CD4-positive, alpha-beta T cell (primary cell): ENCODE results near the gene CDH16. TPM values are rescaled to one million over a fixed set of nuclear protein-coding genes. Genes with fewer than 3 reads are reported as not detected.

Source experiments
- ATAC-seq: fragments of 200-7000 bp; cut with Tn5 transposase; one replicate; pipeline ENCODE4 v1.10.0; 2022; ENCODE audit warnings: mild to moderate bottlenecking; ENCODE audit not compliant: poor library complexity
- CTCF ChIA-PET: fragments of 350-600 bp; sonication (Branson Sonifier 250); formaldehyde crosslinking; loops from one replicate; lab custom pipeline; 2021; ENCODE audit warnings: antibody characterized with exemption, inconsistent platforms; lab: Charles Lee
- POLR2A ChIA-PET: fragments of 350-600 bp; sonication (Branson Sonifier 250); formaldehyde crosslinking; loops from one replicate; lab custom pipeline; 2021; ENCODE audit warnings: antibody characterized with exemption, inconsistent platforms; lab: Charles Lee
- DNase-seq, 14 experiments: peaks; one replicate each; pipeline ENCODE4 v3.0.0-alpha.2; 2013 to 2020; ENCODE audit warnings: mixed read lengths in 2 of 14
- H3K27ac ChIP-seq, 2 donors: one replicate each; pipeline versions ENCODE4 v1.5.1 to v1.7.0; 2013; ENCODE audit warnings: low read length in 2 of 2, low read depth in 1 of 2, mild to moderate bottlenecking in 1 of 2
- H3K27me3 ChIP-seq, 2 experiments: 1 replicate in 1 of 2; 2 replicates in 1 of 2; pipeline versions ENCODE4 v1.6.1 to v1.7.0; 2013; ENCODE audit warnings: low read length in 2 of 2, control low read depth in 1 of 2, mild to moderate bottlenecking in 1 of 2, moderate library complexity in 1 of 2; ENCODE audit not compliant: insufficient read depth in 2 of 2, control insufficient read depth in 1 of 2
- H3K36me3 ChIP-seq: one replicate; pipeline ENCODE4 v1.6.1; 2013; ENCODE audit warnings: low read length, control low read depth; ENCODE audit not compliant: insufficient read depth
- H3K4me1 ChIP-seq: one replicate; pipeline ENCODE4 v1.6.1; 2013; ENCODE audit warnings: low read length, control low read depth; ENCODE audit not compliant: insufficient read depth
- H3K4me3 ChIP-seq: one replicate; pipeline ENCODE4 v1.5.1; 2013; ENCODE audit warnings: mild to moderate bottlenecking, low read length, moderate library complexity
- H3K9me3 ChIP-seq, 2 experiments: 1 replicate in 1 of 2; 2 replicates in 1 of 2; pipeline versions ENCODE4 v1.6.1 to v1.7.0; 2013; ENCODE audit warnings: low read length in 2 of 2, mild to moderate bottlenecking in 2 of 2, control low read depth in 1 of 2, moderate library complexity in 1 of 2; ENCODE audit not compliant: control insufficient read depth in 1 of 2, insufficient read depth in 1 of 2
- H3K27ac Mint-ChIP-seq: one replicate; pipeline ENCODE4 v1.8.0; 2020; ENCODE audit warnings: mixed read lengths
- H3K27me3 Mint-ChIP-seq: one replicate; pipeline ENCODE4 v1.8.0; 2021; ENCODE audit warnings: mixed read lengths
- H3K36me3 Mint-ChIP-seq: one replicate; pipeline ENCODE4 v1.8.0; 2021; ENCODE audit warnings: low read depth, mixed read lengths
- H3K4me1 Mint-ChIP-seq: one replicate; pipeline ENCODE4 v1.8.0; 2021; ENCODE audit warnings: low read depth, mixed read lengths
- H3K4me3 Mint-ChIP-seq: one replicate; pipeline ENCODE4 v1.8.0; 2020; ENCODE audit warnings: mild to moderate bottlenecking, mixed read lengths
- H3K9me3 Mint-ChIP-seq: one replicate; pipeline ENCODE4 v1.8.0; 2020; ENCODE audit warnings: mixed read lengths
- CTCF ChIP-seq: fragments of 200-600 bp; IDR thresholded peaks from one replicate; pipeline ENCODE4 v1.8.0; 2022; ENCODE audit warnings: antibody characterized with exemption, mild to moderate bottlenecking
- intact Hi-C, 2 experiments: fragments of 100-400 bp; cut with DNase I in 1 of 2; cut with micrococcal nuclease in 1 of 2; formaldehyde crosslinking; loops; one replicate each; pipeline versions ENCODE4 v1.15.1 to v1.9.0; 2023 to 2025; cut with DNase I, micrococcal nuclease
- total RNA-seq, 174 experiments: library from RNA in 2 of 174; stranded (reverse) in 2 of 174; gene quantifications; one replicate each; pipeline ENCODE4 v1.2.3 and lab custom pipeline; 2021 to 2026

Gene CDH16
- total RNA-seq, 2 experiments from 2014 or later = not detected

GRCh38 chr16:66904428-66904845 lies 14.2 kb downstream of the CDH16 start:
- ChIA-PET CTCF (no interaction called here), POLR2A (no interaction called here)
- ATAC-seq (no peak), DNase-seq (no peak)
- no peaks in the 10 kb centered on the region for H3K27me3 ChIP-seq
- H3K9me3 ChIP-seq = no peaks in the 10 kb centered on the region
- no peak for TF ChIP-seq CTCF
- intact Hi-C loops = no loop called here
- Mint-ChIP-seq H3K9me3 (no peaks in the 10 kb centered on the region), H3K4me3 (no peak overlapping the region), H3K27me3 (no peaks in the 10 kb centered on the region), H3K27ac (no peak overlapping the region), H3K4me1 (peaks cover 12% of the 10 kb centered on the region), H3K36me3 (no peaks in the 10 kb centered on the region)
- peaks cover 8% of the 10 kb centered on the region for H3K4me1 ChIP-seq
- H3K27ac ChIP-seq = no peak overlapping the region
- no peaks in the 10 kb centered on the region for H3K36me3 ChIP-seq
- no peak overlapping the region for H3K4me3 ChIP-seq

- intact Hi-C loops = no loop called here
- Histone ChIP-seq H3K36me3 (no peaks in the 10 kb centered on the region), H3K27ac (no peak overlapping the region), H3K27me3 (no peaks in the 10 kb centered on the region), H3K4me3 (no peak overlapping the region), H3K4me1 (peaks cover 8% of the 10 kb centered on the region), H3K9me3 (no peaks in the 10 kb centered on the region)
- no peak overlapping the region for H3K27ac Mint-ChIP-seq
- TF ChIP-seq CTCF = no peak
- H3K36me3 Mint-ChIP-seq = no peaks in the 10 kb centered on the region
- H3K9me3 Mint-ChIP-seq = no peaks in the 10 kb centered on the region
- ATAC-seq (no peak), DNase-seq (no peak)
- H3K27me3 Mint-ChIP-seq = no peaks in the 10 kb centered on the region
- H3K4me1 Mint-ChIP-seq = peaks cover 12% of the 10 kb centered on the region
- CTCF ChIA-PET = no interaction called here
- no peak overlapping the region for H3K4me3 Mint-ChIP-seq
- POLR2A ChIA-PET = no interaction called here
Measured at GRCh38 chr16:66903544-66904427, 14.9 kb downstream of the CDH16 start.

- no peaks in the 10 kb centered on the region for H3K36me3 ChIP-seq
- H3K27me3 Mint-ChIP-seq = no peaks in the 10 kb centered on the region
- ATAC-seq (no peak), DNase-seq (no peak)
- CTCF ChIA-PET = no interaction called here
- TF ChIP-seq CTCF = no peak
- no peak overlapping the region for H3K27ac Mint-ChIP-seq
- H3K27me3 ChIP-seq = no peaks in the 10 kb centered on the region
- no peaks in the 10 kb centered on the region for H3K36me3 Mint-ChIP-seq
- H3K4me1 ChIP-seq = peaks cover 8% of the 10 kb centered on the region
- no peaks in the 10 kb centered on the region for H3K9me3 Mint-ChIP-seq
- no peak overlapping the region for H3K27ac ChIP-seq
- no peak overlapping the region for H3K4me3 ChIP-seq
- H3K4me3 Mint-ChIP-seq = no peak overlapping the region
- POLR2A ChIA-PET = no interaction called here
- H3K4me1 Mint-ChIP-seq = peaks cover 12% of the 10 kb centered on the region
- H3K9me3 ChIP-seq = no peaks in the 10 kb centered on the region
- intact Hi-C loops = no loop called here
Measured at GRCh38 chr16:66902648-66903543, 15.8 kb downstream of the CDH16 start.
